IMR-90 (cell line): ENCODE results near the gene STX2. TPM values are rescaled to one million over a fixed set of nuclear protein-coding genes. Genes with fewer than 3 reads are reported as not detected.

Experiments used
- ATAC-seq: fragments of 200-7000 bp; cut with Tn5 transposase; 2 replicates; pipeline ENCODE4 v1.9.1; 2020; ENCODE audit warnings: low read depth, mild to moderate bottlenecking, moderate library complexity
- BruUV-seq: library from RNA; stranded (reverse); fragments of 400-500 nt; replicated peaks from 2 replicates; lab custom pipeline; 2021; lab: Mats Ljungman, UMichigan
- CTCF ChIA-PET: fragments of 300-600 bp; formaldehyde crosslinking; extraction: SDS; loops from one replicate; lab custom pipeline; 2021; ENCODE audit warnings: antibody characterized with exemption; lab: Yijun Ruan, JAX
- POLR2A ChIA-PET: fragments of 300-600 bp; sonication (Branson Sonifier 250); formaldehyde crosslinking; loops from one replicate; lab custom pipeline; 2022; ENCODE audit warnings: antibody characterized with exemption; ENCODE audit not compliant: unreplicated experiment; lab: Charles Lee
- DNase-seq: peaks from one replicate; pipeline ENCODE4 v3.0.0; 2013
- H2AFZ ChIP-seq: replicated peaks from 2 replicates; pipeline ENCODE3; 2013; ENCODE audit warnings: low read length, mild to moderate bottlenecking; ENCODE audit not compliant: poor library complexity
- H2AK5ac ChIP-seq: 2 replicates; pipeline ENCODE4 v1.6.1; 2013; ENCODE audit warnings: low read depth, low read length, inconsistent platforms
- H2AK9ac ChIP-seq: replicated peaks from 2 replicates; pipeline ENCODE3; 2013; ENCODE audit warnings: mild to moderate bottlenecking, low read depth, low read length, moderate library complexity; ENCODE audit not compliant: poor library complexity
- H2BK120ac ChIP-seq: 2 replicates; pipeline ENCODE4 v1.6.1; 2013; ENCODE audit warnings: low read depth, low read length, inconsistent platforms
- H2BK15ac ChIP-seq: 3 replicates; pipeline ENCODE4 v1.6.1; 2013; ENCODE audit warnings: low read depth, low read length, inconsistent platforms
- H2BK20ac ChIP-seq: 2 replicates; pipeline ENCODE4 v1.6.1; 2013; ENCODE audit warnings: low read depth, mild to moderate bottlenecking, inconsistent platforms, low read length, moderate library complexity
- H2BK5ac ChIP-seq: 2 replicates; pipeline ENCODE4 v1.6.1; 2013; ENCODE audit warnings: mild to moderate bottlenecking, low read depth, low read length, inconsistent platforms; ENCODE audit not compliant: poor library complexity, severe bottlenecking
- H3K14ac ChIP-seq: replicated peaks from 2 replicates; pipeline ENCODE4 v1.6.1; 2013; ENCODE audit warnings: low read depth, low read length, inconsistent platforms
- H3K18ac ChIP-seq: 2 replicates; pipeline ENCODE4 v1.6.1; 2013; ENCODE audit warnings: low read depth, low read length, control low read depth
- H3K23ac ChIP-seq: 2 replicates; pipeline ENCODE4 v1.6.1; 2013; ENCODE audit warnings: low read depth, low read length, inconsistent platforms
- H3K27ac ChIP-seq: 2 replicates; pipeline ENCODE4 v1.5.1; 2013; ENCODE audit warnings: mild to moderate bottlenecking, control low read depth, low read length; ENCODE audit not compliant: insufficient read depth
- H3K27me3 ChIP-seq: 2 replicates; pipeline ENCODE4 v1.6.1; 2013; ENCODE audit warnings: low read length; ENCODE audit not compliant: control insufficient read depth, insufficient read depth
- H3K36me3 ChIP-seq: 2 replicates; pipeline ENCODE4 v1.6.1; 2013; ENCODE audit warnings: low read length, mixed read lengths; ENCODE audit not compliant: control insufficient read depth, insufficient read depth
- H3K4ac ChIP-seq: 2 replicates; pipeline ENCODE4 v1.6.1; 2013; ENCODE audit warnings: low read depth, low read length, inconsistent platforms
- H3K4me1 ChIP-seq: 2 replicates; pipeline ENCODE4 v1.6.1; 2013; ENCODE audit warnings: low read length, mixed read lengths; ENCODE audit not compliant: control insufficient read depth, insufficient read depth
- H3K4me2 ChIP-seq: 2 replicates; pipeline ENCODE4 v1.6.1; 2013; ENCODE audit warnings: low read depth, mild to moderate bottlenecking, control low read depth, low read length, moderate library complexity
- H3K4me3 ChIP-seq: 2 replicates; pipeline ENCODE4 v1.5.1; 2013; ENCODE audit warnings: low read depth, mild to moderate bottlenecking, control low read depth, low read length, moderate library complexity; ENCODE audit not compliant: insufficient read depth
- H3K56ac ChIP-seq: 2 replicates; pipeline ENCODE4 v1.6.1; 2013; ENCODE audit warnings: low read length, inconsistent platforms; ENCODE audit not compliant: insufficient read depth; ENCODE audit errors: extremely low read depth
- H3K79me1 ChIP-seq, 2 experiments: 2 replicates each; pipeline ENCODE4 v1.6.1; 2013; ENCODE audit warnings: low read length in 2 of 2, inconsistent platforms in 1 of 2, low read depth in 1 of 2
- H3K9ac ChIP-seq: 2 replicates; pipeline ENCODE4 v1.6.1; 2013; ENCODE audit warnings: low read depth, low read length, control low read depth
- H3K9me1 ChIP-seq: 2 replicates; pipeline ENCODE4 v1.6.1; 2013; ENCODE audit warnings: low read length, inconsistent platforms; ENCODE audit not compliant: insufficient read depth
- H3K9me3 ChIP-seq: 2 replicates; pipeline ENCODE4 v1.6.1; 2013; ENCODE audit warnings: low read length; ENCODE audit not compliant: control insufficient read depth, insufficient read depth
- H4K20me1 ChIP-seq: 2 replicates; pipeline ENCODE4 v1.6.1; 2013; ENCODE audit warnings: low read length, inconsistent platforms; ENCODE audit not compliant: insufficient read depth
- H4K5ac ChIP-seq: 2 replicates; pipeline ENCODE4 v1.6.1; 2013; ENCODE audit warnings: mild to moderate bottlenecking, low read depth, low read length, control low read depth
- H4K8ac ChIP-seq, 2 experiments: 2 replicates each; pipeline ENCODE4 v1.6.1; 2013; ENCODE audit warnings: low read depth in 2 of 2, low read length in 2 of 2, control low read depth in 1 of 2, inconsistent platforms in 1 of 2
- H4K91ac ChIP-seq: 2 replicates; pipeline ENCODE4 v1.6.1; 2013; ENCODE audit warnings: low read depth, low read length, inconsistent platforms; ENCODE audit not compliant: insufficient read depth
- BHLHE40 ChIP-seq: fragments of 150-350 bp; IDR thresholded peaks from 2 replicates; pipeline ENCODE4 v1.6.1; 2016; ENCODE audit warnings: mild to moderate bottlenecking, low read depth, low read length
- CEBPB ChIP-seq: IDR thresholded peaks from 2 replicates; pipeline ENCODE4 v1.6.1; 2012; ENCODE audit warnings: low read depth, low read length, improper control_type of control experiment
- CHD1 ChIP-seq: IDR thresholded peaks from 2 replicates; pipeline ENCODE4 v1.6.1; 2012; ENCODE audit warnings: low read depth, low read length, improper control_type of control experiment
- CTCF ChIP-seq: conservative IDR thresholded peaks from 2 replicates; pipeline ENCODE4 v1.5.1; 2012; ENCODE audit warnings: mild to moderate bottlenecking, low read depth, low read length, improper control_type of control experiment
- FOS ChIP-seq: fragments of 150-350 bp; IDR thresholded peaks from 2 replicates; pipeline ENCODE4 v1.6.1; 2016; ENCODE audit warnings: low read depth, low read length
- MAFK ChIP-seq: IDR thresholded peaks from 2 replicates; pipeline ENCODE4 v1.6.1; 2012; ENCODE audit warnings: low read depth, low read length, improper control_type of control experiment
- MAZ ChIP-seq: IDR thresholded peaks from 2 replicates; pipeline ENCODE4 v1.6.1; 2012; ENCODE audit warnings: low read depth, mild to moderate bottlenecking, low read length, improper control_type of control experiment, moderate library complexity, borderline replicate concordance
- MXI1 ChIP-seq: IDR thresholded peaks from 2 replicates; pipeline ENCODE4 v1.6.1; 2012; ENCODE audit warnings: low read depth, mild to moderate bottlenecking, low read length, moderate library complexity, borderline replicate concordance
- NFE2L2 ChIP-seq: fragments of 150-350 bp; IDR thresholded peaks from 2 replicates; pipeline ENCODE4 v1.6.1; 2016; ENCODE audit warnings: low read depth, mild to moderate bottlenecking, low read length
- POLR2A ChIP-seq: IDR thresholded peaks from 2 replicates; pipeline ENCODE4 v1.6.1; 2012; ENCODE audit warnings: mild to moderate bottlenecking, low read depth, low read length
- RAD21 ChIP-seq: IDR thresholded peaks from 2 replicates; pipeline ENCODE4 v1.6.1; 2012; ENCODE audit warnings: low read length, improper control_type of control experiment
- RCOR1 ChIP-seq: IDR thresholded peaks from 2 replicates; pipeline ENCODE4 v1.6.1; 2012; ENCODE audit warnings: mild to moderate bottlenecking, low read length, improper control_type of control experiment; ENCODE audit not compliant: insufficient replicate concordance
- RFX5 ChIP-seq: IDR thresholded peaks from 2 replicates; pipeline ENCODE4 v1.8.0; 2012; ENCODE audit warnings: low read depth, mild to moderate bottlenecking, low read length, moderate library complexity
- SMC3 ChIP-seq: fragments of 150-350 bp; IDR thresholded peaks from 2 replicates; pipeline ENCODE4 v1.6.1; 2016; ENCODE audit warnings: low read depth, mild to moderate bottlenecking, antibody characterized with exemption, low read length, moderate library complexity
- USF2 ChIP-seq: fragments of 150-350 bp; IDR thresholded peaks from 2 replicates; pipeline ENCODE4 v1.6.1; 2017; ENCODE audit warnings: mild to moderate bottlenecking, antibody characterized with exemption, low read length, low read depth
- WGBS, 2 experiments: methylation state at CpG; one replicate each; pipeline versions ENCODE4 v1.1.5 to v1.1.7; 2013; ENCODE audit warnings: missing lambda C conversion rate in 2 of 2; ENCODE audit not compliant: insufficient read length in 1 of 2; ENCODE audit errors: extremely low coverage in 2 of 2; 5-methylcytosine and 5-hydroxymethylcytosine counted together
- dilution Hi-C: fragments of 300-500 bp; cut with HindIII; formaldehyde crosslinking; loops from one replicate; pipeline ENCODE4 v1.14.3; 2018; ENCODE audit warnings: low sequenced_read_pairs; ENCODE audit not compliant: unreplicated experiment
- in situ Hi-C: fragments of 300-500 bp; cut with MboI; formaldehyde crosslinking; loops from 3 replicates; pipeline ENCODE4 v1.14.3; 2019; ENCODE audit warnings: low sequenced_read_pairs, inconsistent platforms, mixed read lengths
- intact Hi-C: fragments of 100-400 bp; cut with micrococcal nuclease; formaldehyde crosslinking; loops from 2 replicates; pipeline ENCODE4 v1.10.0; 2022
- polyA plus RNA-seq, 3 experiments: library from polyadenylated mRNA; depleted of rRNA; stranded (reverse); fragments of >200 nt; gene quantifications; 2 replicates each; pipeline ENCODE4 v1.2.3, GENCODE V29; 2012; ENCODE audit warnings: low replicate concordance in 1 of 3
- total RNA-seq: library from RNA; depleted of rRNA; stranded (reverse); fragments of >200 nt; gene quantifications from 2 replicates; pipeline ENCODE4 v1.2.3, GENCODE V29; 2012
- TF ChIP-seq, protein P1 (sequence below): fragments of 150-350 bp; IDR thresholded peaks from 2 replicates; pipeline ENCODE4 v1.6.1; 2016; ENCODE audit warnings: low read depth, mild to moderate bottlenecking, low read length, moderate library complexity, borderline replicate concordance

Gene STX2
- total and polyA plus RNA-seq, 2 of the 4 experiments (the other 2 are of a cell fraction), result 26.9 to 32.5 TPM

DNA sequence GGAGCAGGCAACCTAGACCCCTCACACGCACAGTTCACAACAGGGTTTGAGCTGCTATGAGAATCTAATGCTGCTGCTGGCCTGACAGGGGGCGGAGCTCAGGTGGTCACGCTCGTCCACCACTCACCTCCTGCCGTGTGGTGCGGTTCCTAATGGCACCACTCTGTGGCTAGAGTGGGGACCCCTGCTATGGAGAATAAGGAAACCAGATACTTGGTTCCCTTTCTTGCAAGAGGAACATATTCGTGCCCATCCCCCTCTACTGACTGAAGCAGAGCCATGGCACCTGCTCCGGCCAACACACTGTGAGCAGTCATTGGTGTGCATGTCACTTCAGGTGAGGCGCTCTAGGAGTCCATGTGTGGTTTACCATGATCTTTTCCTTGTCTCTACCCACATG, 92.5 kb downstream of the STX2 start:
- ChIA-PET CTCF (no interaction called here), POLR2A (no interaction called here)
- Histone ChIP-seq H2AFZ (no peak overlapping the region), H3K27me3 (no peaks in the 10 kb centered on the region), H3K18ac (no peak overlapping the region), H3K4me1 (no peaks in the 10 kb centered on the region), H3K9me1 (no peaks in the 10 kb centered on the region), H3K23ac (no peak overlapping the region), H2BK5ac (no peak overlapping the region), H3K79me1 (no peaks in the 10 kb centered on the region), H4K8ac (no peak overlapping the region), H2AK9ac (no peak overlapping the region), H3K14ac (no peak overlapping the region), H3K27ac (no peak overlapping the region), H2AK5ac (no peak overlapping the region), H3K9me3 (peaks cover 3% of the 10 kb centered on the region; the same call in 1 of the 2 replicates), H2BK20ac (no peak overlapping the region), H4K91ac (no peak overlapping the region), H3K56ac (no peak overlapping the region), H3K36me3 (no peaks in the 10 kb centered on the region), H3K4me2 (no peak overlapping the region), H3K4me3 (no peak overlapping the region), H2BK15ac (no peak overlapping the region), H3K9ac (no peak overlapping the region), H2BK120ac (no peak overlapping the region), H4K5ac (no peak overlapping the region), H3K4ac (no peak overlapping the region), H4K20me1 (no peaks in the 10 kb centered on the region)
- BruUV-seq, result no TSS peak
- no CpG with 5 or more reads among the region's 9 CpGs for WGBS, 2 experiments
- TF ChIP-seq FOS (no peak), MXI1 (no peak), RCOR1 (no peak), CHD1 (no peak), CTCF (no peak), POLR2A (no peak), RFX5 (no peak), CEBPB (no peak), MAZ (no peak), MAFK (no peak), SMC3 (no peak), NFE2L2 (no peak), USF2 (no peak), RAD21 (no peak), BHLHE40 (no peak)
- TF ChIP-seq, protein P1, sequence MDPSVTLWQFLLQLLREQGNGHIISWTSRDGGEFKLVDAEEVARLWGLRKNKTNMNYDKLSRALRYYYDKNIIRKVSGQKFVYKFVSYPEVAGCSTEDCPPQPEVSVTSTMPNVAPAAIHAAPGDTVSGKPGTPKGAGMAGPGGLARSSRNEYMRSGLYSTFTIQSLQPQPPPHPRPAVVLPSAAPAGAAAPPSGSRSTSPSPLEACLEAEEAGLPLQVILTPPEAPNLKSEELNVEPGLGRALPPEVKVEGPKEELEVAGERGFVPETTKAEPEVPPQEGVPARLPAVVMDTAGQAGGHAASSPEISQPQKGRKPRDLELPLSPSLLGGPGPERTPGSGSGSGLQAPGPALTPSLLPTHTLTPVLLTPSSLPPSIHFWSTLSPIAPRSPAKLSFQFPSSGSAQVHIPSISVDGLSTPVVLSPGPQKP, result no peak
- no peak for ATAC-seq
- dilution Hi-C loops, result no loop called here
- intact Hi-C loops, result no loop called here
- no peak for DNase-seq
- in situ Hi-C loops, result loop anchor here (25.0 kb wide), 2 partner anchors 709 to 1959 kb away; no protein-coding TSS in a partner anchor
